ENCODE measurements around the gene MARVELD2. TPM values are rescaled to one million over a fixed set of nuclear protein-coding genes. Genes with fewer than 3 reads are reported as not detected.

Gene MARVELD2
- 7.7 and 9.4 TPM in 2 replicates for total RNA-seq

- H3K4me3 ChIP-seq (ENCODE audit: insufficient read depth, low read length) = peak within 1 kb of the TSS; percentile 75
- H3K4me1 ChIP-seq (ENCODE audit: insufficient read depth, low read length) = no peaks in the 10 kb centered on the region
- peak; percentile 94 for DNase-seq (ENCODE audit: insufficient read length, low spot score, missing footprints)
- no peaks in the 10 kb centered on the region for H3K27me3 ChIP-seq (ENCODE audit: insufficient read depth, low read length)
- no peaks in the 10 kb centered on the region for H3K9me3 ChIP-seq (ENCODE audit: low read depth, low read length)
- H4K20me1 ChIP-seq (ENCODE audit: insufficient read depth, low read length) = no peaks in the 10 kb centered on the region
- peak within 1 kb of the TSS; percentile 67 for H2AFZ ChIP-seq (ENCODE audit: low read length)
- TF ChIP-seq, protein P1, sequence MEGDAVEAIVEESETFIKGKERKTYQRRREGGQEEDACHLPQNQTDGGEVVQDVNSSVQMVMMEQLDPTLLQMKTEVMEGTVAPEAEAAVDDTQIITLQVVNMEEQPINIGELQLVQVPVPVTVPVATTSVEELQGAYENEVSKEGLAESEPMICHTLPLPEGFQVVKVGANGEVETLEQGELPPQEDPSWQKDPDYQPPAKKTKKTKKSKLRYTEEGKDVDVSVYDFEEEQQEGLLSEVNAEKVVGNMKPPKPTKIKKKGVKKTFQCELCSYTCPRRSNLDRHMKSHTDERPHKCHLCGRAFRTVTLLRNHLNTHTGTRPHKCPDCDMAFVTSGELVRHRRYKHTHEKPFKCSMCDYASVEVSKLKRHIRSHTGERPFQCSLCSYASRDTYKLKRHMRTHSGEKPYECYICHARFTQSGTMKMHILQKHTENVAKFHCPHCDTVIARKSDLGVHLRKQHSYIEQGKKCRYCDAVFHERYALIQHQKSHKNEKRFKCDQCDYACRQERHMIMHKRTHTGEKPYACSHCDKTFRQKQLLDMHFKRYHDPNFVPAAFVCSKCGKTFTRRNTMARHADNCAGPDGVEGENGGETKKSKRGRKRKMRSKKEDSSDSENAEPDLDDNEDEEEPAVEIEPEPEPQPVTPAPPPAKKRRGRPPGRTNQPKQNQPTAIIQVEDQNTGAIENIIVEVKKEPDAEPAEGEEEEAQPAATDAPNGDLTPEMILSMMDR (IDR thresholded peaks at IDR 0.05; ENCODE audit: extremely low read depth, low read depth, low read length) = peak; percentile 31
- peaks cover 12% of the 10 kb centered on the region for H3K36me3 ChIP-seq (ENCODE audit: insufficient read depth, low read length)
- H3K27ac ChIP-seq (ENCODE audit: low read depth, low read length) = no peak within 1 kb of the TSS
- peak within 1 kb of the TSS; percentile 75 for H3K4me2 ChIP-seq (ENCODE audit: insufficient read depth, low read length)
- H3K79me2 ChIP-seq (ENCODE audit: insufficient read depth, low read length) = no peaks in the 10 kb centered on the region
Observed at GRCh38 chr5:69414885-69415583, at the start of gene MARVELD2. Gene MARVELD2 (plus strand): TSS chr5:69415116. CDS start chr5:69419386, 4,270 bp downstream.

DNA sequence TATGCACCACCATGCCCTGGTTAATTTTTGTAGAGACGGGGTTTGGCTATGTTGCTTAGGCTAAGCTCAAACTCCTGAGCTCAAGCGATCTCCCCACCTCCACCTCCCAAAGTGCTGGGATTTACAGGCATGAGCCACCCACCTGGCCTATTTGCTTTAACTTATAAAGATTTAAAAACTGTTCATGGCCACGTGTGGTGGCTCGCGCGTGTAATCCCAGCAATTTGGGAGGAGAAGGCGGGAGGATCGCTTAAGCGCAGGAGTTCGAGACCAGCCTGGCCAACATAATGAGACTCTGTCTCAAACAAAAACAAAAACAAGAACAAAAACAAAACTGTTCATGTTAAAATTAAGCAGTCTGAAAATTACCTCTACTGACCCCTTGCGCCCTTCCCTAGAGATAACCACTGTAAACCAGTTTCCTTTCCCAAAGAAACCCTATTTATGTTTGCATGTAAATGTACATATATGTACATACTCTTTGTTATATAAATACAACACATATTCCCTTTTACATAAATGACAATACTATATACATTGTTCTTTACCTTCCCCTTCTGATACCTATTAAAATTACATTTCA is 47.1 kb upstream of the MARVELD2 start:
- H3K9me3 ChIP-seq (ENCODE audit: low read depth, low read length) = no peaks in the 10 kb centered on the region
- TF ChIP-seq, protein P1 (IDR thresholded peaks at IDR 0.05; ENCODE audit: extremely low read depth, low read depth, low read length) = no peak
- no peaks in the 10 kb centered on the region for H3K27me3 ChIP-seq (ENCODE audit: insufficient read depth, low read length)
- H3K79me2 ChIP-seq (ENCODE audit: insufficient read depth, low read length) = peaks cover 91% of the 10 kb centered on the region
- DNase-seq (ENCODE audit: insufficient read length, low spot score, missing footprints) = no peak
- peak overlapping the region; percentile 95 for H3K4me3 ChIP-seq (ENCODE audit: insufficient read depth, low read length)
- H3K4me2 ChIP-seq (ENCODE audit: insufficient read depth, low read length) = peak overlapping the region; percentile 96
- H2AFZ ChIP-seq (ENCODE audit: low read length) = no peak overlapping the region
- H4K20me1 ChIP-seq (ENCODE audit: insufficient read depth, low read length) = peaks cover 17% of the 10 kb centered on the region
- H3K4me1 ChIP-seq (ENCODE audit: insufficient read depth, low read length) = peaks cover 21% of the 10 kb centered on the region
- H3K36me3 ChIP-seq (ENCODE audit: insufficient read depth, low read length) = peaks cover 25% of the 10 kb centered on the region
- peak overlapping the region; percentile 98 for H3K27ac ChIP-seq (ENCODE audit: low read depth, low read length)

DNA sequence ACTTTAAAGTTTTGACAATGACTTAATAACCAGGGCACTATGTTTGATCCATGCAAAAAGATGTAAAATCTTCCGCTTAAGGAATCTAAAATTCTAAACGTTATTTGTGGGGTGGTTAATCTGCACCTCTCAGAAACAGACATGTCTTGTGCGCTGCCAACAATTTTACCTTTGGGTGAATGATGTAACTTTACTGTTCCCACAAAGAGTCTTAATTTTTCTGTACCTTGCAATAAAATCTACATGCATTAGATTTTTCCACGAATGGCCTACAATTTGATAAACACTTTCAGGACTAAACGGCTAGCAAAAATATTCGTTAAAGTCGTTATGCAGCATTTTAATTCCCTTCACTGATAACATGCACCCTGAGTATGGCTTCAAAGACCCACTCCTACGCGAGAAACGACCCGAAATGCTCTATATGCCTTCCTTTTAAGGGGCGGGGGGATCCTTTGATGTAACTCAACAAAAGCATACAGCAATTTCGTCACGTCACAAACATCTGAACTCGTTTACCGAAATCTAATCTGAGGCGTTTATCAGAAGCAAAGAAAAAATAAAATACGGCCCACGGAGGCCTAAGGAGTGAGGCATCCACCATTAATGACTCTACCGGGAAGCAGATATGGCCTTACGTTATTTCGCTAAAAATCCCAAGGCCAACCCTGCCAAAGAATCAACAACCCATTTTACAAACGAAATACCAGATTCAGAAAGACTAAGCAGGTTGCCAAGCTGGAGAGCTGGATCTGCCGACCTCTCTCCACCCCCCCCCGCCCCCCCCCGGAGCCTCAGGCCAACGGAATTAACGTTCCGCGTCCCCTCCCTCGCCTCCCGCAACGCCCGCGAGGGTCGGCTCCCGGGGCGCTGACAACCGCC is 46.2 kb upstream of the MARVELD2 start:
- Histone ChIP-seq H3K4me3 (ENCODE audit: insufficient read depth, low read length) (peak overlapping the region; percentile 95), H3K79me2 (ENCODE audit: insufficient read depth, low read length) (peaks cover 84% of the 10 kb centered on the region), H3K27ac (ENCODE audit: low read depth, low read length) (peak overlapping the region; percentile 98), H3K9me3 (ENCODE audit: low read depth, low read length) (no peaks in the 10 kb centered on the region), H2AFZ (ENCODE audit: low read length) (peak overlapping the region; percentile 99), H3K4me2 (ENCODE audit: insufficient read depth, low read length) (peak overlapping the region; percentile 96), H3K27me3 (ENCODE audit: insufficient read depth, low read length) (no peaks in the 10 kb centered on the region), H3K36me3 (ENCODE audit: insufficient read depth, low read length) (peaks cover 27% of the 10 kb centered on the region), H3K4me1 (ENCODE audit: insufficient read depth, low read length) (peaks cover 21% of the 10 kb centered on the region), H4K20me1 (ENCODE audit: insufficient read depth, low read length) (peaks cover 15% of the 10 kb centered on the region)
- DNase-seq (ENCODE audit: insufficient read length, low spot score, missing footprints) = no peak
- TF ChIP-seq, protein P1 (IDR thresholded peaks at IDR 0.05; ENCODE audit: extremely low read depth, low read depth, low read length) = no peak

Measured in osteoblast (primary cell).